NK-92 (cell line): ENCODE measurements around the gene APCDD1.

Experiments used
- DNase-seq: peaks from one replicate; lab custom pipeline; 2025; ENCODE audit not compliant: unreplicated experiment; lab: John Stamatoyannopoulos, UW

Gene APCDD1

GRCh38 chr18:10453806-10454680, at the start of gene APCDD1:
TSS of gene APCDD1 (plus strand) at chr18:10454635. CDS start at chr18:10454982, 347 bp downstream.
- DNase-seq = no peak

DNA sequence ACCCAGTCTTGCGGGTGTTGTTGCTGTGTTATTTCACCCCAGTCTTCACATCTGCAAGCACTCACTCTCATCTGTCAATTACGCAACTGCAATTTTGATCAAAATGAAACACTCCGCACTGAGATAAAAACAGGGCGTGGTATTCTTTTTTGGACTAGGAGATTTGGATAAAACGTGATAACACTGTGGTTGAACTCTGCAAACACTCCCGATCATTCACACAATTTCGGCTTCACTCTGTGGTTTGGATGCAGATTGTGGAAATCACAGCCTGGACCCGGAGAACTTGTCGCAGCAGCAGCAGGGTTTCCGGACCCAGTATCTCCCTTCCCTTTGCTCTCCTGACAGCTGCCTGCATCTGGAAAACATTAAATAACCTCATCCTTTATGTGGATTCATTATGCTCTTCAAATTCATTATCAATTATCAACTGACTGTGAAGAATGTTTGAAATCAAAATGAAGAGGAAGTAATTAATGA, 49.4 kb upstream of the APCDD1 start:
- DNase-seq = no peak

DNA sequence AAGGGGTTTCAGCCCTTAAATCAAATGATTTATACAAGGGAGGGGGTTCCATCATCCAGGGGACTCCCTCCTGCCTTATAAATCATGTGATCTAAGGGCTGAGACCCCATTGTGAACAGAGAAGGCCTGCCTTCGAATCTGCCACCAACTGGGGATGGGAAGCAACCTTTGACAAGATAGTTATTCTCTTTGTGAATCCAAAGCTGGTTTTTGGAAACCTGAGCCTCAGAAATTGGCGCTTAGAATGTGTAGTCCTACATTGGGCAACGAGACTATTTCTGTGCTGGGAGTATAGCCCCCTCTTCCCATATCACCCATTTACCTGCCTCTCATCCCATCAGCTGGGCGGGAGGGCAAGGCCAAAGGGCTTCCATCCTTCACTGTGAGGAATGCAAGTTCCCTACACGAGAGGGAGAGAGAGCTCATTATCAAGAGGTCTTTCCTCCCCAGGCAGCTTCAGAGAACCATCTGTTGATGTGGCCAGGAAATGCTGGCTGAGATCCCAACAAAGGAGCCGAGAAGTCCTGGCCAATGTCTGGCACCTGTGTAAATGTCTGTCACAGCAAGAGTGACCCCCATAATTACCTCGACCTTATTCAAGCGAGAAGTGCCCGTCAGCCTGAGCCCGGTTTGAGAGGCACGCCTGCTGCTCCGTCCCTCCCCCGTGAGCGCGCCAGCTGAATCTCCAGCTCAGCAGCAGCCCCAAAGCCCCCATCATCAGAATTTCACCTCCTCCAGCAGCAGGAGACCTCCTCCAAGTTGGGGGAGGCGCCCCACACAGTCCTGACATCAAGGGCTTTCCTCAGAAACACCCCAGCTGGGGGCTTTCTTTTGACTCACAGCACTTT, 48.4 kb upstream of the APCDD1 start:
- DNase-seq = no peak

- DNase-seq = no peak
These were observed 46.3 kb upstream of the APCDD1 start for GRCh38 chr18:10408131-10408530.

GRCh38 chr18:10409041-10409440, 45.4 kb upstream of the APCDD1 start:
- DNase-seq = no peak

GRCh38 chr18:10410472-10411308, 43.7 kb upstream of the APCDD1 start:
- DNase-seq = no peak

- DNase-seq = no peak
These were observed 41.5 kb upstream of the APCDD1 start for GRCh38 chr18:10412933-10413332.

DNA sequence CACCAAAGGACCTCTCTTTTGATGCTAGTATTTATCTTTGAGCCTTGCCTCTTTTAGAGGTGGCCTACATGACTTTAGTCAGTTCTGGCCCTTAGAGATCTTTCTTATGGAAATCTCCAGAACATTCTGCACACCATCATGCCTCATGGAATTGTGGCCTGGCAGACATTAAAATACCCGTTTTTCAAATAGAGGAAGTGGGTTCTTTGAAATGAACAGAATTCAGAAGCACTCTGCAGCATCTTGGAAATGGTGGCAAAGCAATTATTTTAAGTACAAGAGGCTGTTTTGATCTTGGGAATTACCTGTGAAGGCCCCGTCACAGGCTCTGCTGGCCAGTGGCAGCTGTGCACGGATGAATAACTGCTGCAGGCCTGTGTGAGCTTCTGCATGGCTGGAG, 40.7 kb upstream of the APCDD1 start:
- no peak for DNase-seq

GRCh38 chr18:10414293-10414842, 40.1 kb upstream of the APCDD1 start:
- DNase-seq = no peak

GRCh38 chr18:10416065-10416464, 38.4 kb upstream of the APCDD1 start:
- DNase-seq = no peak

GRCh38 chr18:10417191-10417590, 37.2 kb upstream of the APCDD1 start:
- DNase-seq = no peak

GRCh38 chr18:10417664-10418063, 36.8 kb upstream of the APCDD1 start:
- no peak for DNase-seq

- DNase-seq = no peak
These were observed 35.6 kb upstream of the APCDD1 start for GRCh38 chr18:10418836-10419235.

GRCh38 chr18:10419420-10420103, 34.9 kb upstream of the APCDD1 start:
- DNase-seq = no peak

DNA sequence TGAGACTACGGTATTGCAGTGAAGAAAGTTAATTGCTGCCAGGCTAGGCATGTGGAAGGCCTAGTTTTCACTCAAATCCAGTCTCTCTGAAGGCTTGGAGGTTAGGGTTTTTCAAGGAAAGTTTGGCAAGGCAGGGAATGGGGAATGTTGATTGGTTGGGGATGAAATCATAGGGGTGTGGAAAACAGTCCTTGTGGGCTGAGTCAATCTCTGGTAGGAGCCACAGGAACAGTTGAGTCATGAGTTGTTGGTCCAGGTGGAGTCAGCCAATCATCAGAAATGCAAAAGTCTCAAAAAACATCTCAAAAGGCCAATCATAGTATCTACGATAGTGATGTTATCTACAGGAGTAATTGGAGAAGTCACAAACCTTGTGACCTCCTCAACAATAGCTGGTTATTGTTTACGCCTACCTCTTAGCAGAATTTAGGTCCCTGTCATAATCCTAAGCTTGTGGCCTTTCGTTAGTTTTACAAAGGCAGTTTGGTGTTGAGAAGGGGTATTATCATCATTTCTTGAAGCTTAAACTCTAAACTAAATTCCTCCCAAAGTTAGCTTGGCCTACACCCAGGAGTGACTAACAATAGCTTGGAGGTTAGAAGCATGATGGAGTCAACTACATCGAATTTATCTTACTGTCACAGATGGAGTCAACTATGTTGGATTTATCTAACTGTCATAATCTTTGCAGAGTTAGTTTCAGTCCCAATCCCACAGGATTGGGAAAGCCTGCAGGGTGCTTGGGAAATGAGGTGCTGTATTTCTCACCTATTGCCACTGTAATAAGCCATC, 33.7 kb upstream of the APCDD1 start:
- DNase-seq = no peak

DNA sequence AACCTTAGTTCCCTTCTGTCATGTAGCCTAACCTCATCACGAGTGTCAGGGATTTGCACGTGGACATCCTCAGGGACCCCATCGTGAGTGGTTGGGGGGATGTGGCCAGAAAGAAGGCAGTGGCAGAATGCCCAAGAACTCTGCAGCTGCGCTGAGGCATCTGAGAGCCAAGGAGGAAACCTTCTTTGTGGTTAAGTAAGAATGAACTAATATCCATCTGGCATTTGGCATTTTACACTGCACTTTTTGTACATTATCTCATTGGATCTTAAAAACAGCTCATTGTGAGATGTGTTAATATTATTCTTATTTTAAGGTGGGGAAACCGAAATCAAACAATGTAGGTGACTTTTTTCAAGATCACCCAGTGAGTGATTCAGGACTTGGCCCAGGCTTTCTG, 32.6 kb upstream of the APCDD1 start:
- DNase-seq = no peak

GRCh38 chr18:10422731-10423130, 31.7 kb upstream of the APCDD1 start:
- DNase-seq = no peak

GRCh38 chr18:10424585-10425307, 29.7 kb upstream of the APCDD1 start:
- no peak for DNase-seq

GRCh38 chr18:10430677-10431076, 23.8 kb upstream of the APCDD1 start:
- DNase-seq = no peak
